ENCODE measurements around the gene ARHGAP1.
"Not testable (repeated sequence)": the region's sequence is repeated elsewhere in the genome, so short reads cannot be mapped to it uniquely, and the experiment has no call there.

Gene ARHGAP1

DNA sequence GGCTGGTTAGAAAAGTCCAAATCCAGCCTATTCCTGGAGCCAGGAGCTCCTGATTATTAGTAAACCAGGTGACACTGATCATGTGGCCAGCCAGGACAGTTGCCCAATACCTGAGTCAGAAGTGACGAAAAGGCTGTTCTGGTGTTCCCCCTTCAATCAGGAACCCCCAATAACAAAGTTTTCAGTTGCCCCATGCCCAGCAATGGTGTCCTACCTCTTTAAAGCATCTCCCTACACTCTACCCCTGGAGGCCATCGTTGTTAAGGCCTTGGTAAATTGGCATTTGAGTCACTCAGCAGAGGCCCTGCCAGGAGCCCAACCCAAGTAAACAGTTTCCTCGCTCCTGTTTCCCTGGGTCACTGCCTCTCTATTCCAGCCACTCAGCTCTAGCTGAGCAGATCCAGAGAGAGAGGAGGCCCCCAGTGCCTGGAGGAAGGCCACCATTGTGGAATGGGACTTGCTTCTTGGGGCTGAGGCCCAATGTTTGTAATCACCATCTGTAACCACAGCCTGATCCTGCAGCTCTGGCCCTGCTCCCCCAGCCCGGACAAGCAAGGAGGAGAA, 25.0 kb downstream of the ARHGAP1 start:
- DNase-seq (ENCODE audit: low read depth in 1 of 2, low spot score in 1 of 2): no peak

DNA sequence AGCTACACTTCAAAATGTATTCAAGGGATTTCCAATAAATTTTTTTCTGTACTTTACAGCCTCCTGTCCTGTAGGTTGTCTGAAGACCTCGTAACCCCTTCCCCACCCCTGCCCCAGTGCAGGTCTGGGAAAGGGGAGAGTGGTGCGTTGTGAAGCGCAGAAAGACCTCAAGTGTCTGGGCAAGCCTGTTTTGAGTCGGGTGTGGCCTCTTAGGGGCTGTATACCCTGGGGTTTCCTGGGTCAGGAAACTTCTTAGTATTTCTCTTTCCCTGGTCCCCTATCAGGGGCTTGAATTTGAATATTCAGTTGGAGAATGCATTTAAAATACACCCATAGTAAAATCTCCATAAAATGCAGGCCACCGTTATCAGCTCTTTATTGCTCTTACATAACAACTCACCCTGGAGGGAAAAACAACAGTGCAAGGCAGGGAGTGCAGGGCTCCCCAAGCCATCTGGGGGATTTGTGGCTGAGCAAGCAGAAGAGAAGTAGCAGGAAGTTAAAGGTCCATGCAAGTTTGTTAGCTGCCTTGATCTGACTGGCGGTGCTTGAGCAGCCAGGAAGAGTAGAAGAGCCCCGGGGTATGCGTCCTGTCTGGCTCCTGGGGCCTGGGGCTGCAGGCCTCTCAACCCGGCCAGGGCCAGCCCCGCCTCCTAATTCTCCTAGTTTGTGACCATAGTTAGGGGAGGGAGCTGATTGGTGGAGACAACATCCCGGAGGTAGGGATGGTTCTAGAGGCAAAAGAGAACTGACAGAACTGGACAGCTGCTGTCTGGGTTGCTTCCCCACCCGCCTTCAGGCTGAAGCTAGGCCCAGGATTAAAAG, 25.7 kb downstream of the ARHGAP1 start:
- no peak for DNase-seq (ENCODE audit: low read depth in 1 of 2, low spot score in 1 of 2)

DNA sequence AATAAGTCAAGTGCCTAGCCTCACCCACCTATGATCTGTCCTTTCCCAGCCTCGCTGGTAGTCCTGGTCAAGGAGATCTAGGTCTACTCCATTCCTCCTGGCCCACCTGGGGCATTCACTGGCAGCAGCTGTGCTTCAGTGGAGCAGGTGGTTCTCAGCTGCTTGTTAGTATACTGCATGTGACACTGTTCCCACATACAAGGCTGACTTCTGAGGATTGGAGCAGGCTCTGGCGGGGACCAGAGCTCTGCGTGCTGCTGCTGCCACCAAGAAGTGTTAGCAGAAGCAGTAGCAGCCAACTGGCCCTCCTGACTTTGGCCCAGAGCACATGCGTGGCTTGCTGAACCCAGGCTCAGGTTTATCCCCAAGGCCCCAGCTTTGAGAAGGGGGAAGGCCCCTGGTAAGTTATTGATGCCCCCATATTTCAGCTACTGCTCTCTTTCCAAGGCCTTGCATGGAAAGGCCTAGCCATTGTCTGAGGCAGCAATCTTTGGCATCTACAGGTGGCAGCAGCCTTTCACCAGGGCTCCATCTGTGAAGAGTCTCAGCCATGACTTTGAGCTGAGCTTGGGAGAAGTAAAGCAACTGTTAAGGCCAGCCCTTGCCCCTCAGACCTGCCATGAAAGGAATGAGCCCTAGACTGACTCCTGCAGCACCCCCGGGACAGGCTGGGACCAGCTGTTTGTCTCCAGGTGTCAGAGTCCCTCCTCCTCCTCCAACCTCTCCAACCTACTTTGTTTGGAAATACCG, 26.5 kb downstream of the ARHGAP1 start:
- DNase-seq (ENCODE audit: low read depth in 1 of 2, low spot score in 1 of 2): no peak

DNA sequence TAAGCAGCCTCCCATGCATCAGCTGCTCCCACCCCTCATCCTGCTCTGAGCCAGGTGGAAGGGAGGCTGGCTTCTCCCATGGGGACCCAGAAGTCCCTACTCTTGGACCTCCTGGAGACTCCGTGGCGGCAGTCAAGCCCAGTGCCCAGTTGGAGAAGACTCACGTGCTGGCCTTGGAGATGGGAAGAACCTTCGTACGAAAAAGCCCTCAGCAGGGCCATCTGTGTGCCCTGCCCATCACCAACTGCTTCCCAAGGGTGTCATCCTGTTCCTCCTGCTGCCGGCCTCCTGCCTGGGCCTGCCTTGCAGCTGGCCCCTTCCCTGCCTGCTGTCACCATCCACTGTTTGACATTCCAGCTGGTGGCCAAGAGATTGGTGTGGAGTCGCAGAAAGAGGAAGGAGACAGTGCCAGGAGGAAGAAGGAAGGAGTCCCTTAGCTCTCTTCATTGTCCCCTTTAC, 28.0 kb downstream of the ARHGAP1 start:
- DNase-seq (ENCODE audit: low read depth in 1 of 2, low spot score in 1 of 2): no peak

DNA sequence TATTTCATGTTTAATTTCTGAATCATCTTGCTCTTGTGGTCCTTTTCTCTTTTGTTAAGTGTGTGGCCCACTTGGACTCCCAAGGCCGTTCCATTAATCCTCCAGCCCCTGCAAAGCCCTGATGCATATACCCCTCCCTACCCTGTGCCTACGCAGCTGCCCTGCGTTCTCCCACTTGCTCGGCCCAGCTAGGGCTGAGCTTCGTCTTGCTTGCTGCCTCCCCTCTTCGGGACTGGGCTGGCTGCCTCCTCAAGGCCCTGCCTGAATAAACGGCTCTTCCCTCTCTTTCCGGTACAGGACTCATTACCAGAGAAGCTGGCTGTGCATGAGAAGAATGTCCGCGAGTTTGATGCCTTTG, 28.5 kb downstream of the ARHGAP1 start:
- DNase-seq (ENCODE audit: low read depth in 1 of 2, low spot score in 1 of 2): no peak

GRCh38 chr11:46670521-46670920, 29.9 kb downstream of the ARHGAP1 start:
- DNase-seq (ENCODE audit: low read depth in 1 of 2, low spot score in 1 of 2): not testable (repeated sequence)

- DNase-seq (ENCODE audit: low read depth in 1 of 2, low spot score in 1 of 2): no peak
Measured at GRCh38 chr11:46669711-46670139, 30.7 kb downstream of the ARHGAP1 start.

DNA sequence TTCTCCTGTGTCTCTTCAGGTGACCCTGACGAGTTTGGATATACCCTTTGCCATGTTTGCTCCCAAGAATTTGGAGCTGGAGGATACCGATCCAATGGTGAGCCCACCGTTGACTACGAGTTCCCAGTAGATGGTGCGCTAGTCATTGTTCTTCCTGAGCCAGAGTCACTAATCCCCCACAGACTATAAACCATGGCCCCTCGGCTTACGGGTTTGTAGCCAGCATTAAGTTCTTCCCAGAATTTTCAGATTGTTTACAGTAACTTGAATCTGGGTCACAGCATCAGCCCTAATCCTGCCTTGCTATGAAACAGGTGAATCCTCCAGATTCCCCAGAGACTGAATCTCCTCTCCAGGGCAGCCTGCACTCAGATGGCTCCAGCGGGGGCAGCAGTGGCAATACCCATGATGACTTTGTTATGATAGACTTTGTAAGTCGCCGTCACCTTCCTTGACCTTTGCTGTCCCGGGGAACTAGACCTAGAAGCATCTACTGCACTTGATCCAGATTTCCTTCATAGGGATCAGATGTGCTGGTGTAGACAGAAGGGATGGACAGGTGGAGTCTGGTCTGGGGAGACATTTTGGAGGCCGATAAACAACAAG, 31.8 kb downstream of the ARHGAP1 start:
- no peak for DNase-seq (ENCODE audit: low read depth in 1 of 2, low spot score in 1 of 2)

- DNase-seq (ENCODE audit: low read depth in 1 of 2, low spot score in 1 of 2): no peak
Measured at GRCh38 chr11:46667043-46667481, 33.4 kb downstream of the ARHGAP1 start.

DNA sequence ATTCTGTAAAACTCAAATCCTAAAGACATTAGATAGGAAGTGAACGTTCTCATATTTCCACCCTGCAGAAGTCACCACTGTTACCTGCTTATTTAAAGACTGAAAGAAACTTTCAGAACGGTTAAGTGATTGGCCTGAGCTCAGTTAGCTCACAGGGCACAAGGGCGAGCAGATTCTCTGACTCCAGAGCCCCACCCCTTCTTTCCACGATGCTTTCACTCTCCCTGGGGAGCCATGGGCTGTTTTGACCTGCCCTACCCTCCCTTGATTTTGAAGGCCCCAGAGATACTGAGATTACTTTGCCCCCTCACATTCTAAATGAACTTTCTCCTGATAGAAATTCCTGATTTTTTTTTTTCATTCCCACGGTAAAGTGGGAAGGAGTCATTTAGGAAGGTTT, 33.9 kb downstream of the ARHGAP1 start:
- DNase-seq (ENCODE audit: low read depth in 1 of 2, low spot score in 1 of 2): no peak

- no peak for DNase-seq (ENCODE audit: low read depth in 1 of 2, low spot score in 1 of 2)
Measured at GRCh38 chr11:46665356-46665755, 35.1 kb downstream of the ARHGAP1 start.

GRCh38 chr11:46664612-46665011, 35.8 kb downstream of the ARHGAP1 start:
- DNase-seq (ENCODE audit: low read depth in 1 of 2, low spot score in 1 of 2): no peak

GRCh38 chr11:46663277-46663940, 37.0 kb downstream of the ARHGAP1 start:
- no peak for DNase-seq (ENCODE audit: low read depth in 1 of 2, low spot score in 1 of 2)

DNA sequence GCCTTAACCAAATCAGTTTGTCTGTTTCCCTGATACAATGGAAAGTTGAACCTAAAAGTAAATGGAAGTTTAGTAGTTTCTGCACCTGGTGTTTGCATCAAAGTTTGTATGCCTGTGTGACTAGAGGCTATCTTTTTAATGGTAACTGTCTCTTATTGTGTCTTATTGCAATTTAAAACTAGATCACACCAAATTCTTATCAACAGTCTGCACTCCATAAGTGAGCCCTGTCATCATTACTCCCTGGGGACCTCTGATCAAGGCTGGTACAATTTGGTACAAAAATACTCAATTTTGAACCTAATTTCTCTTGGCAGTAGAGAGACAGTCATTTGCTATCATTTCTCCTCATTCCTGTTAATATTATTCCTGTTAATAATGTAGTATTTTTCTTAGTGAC, 38.1 kb downstream of the ARHGAP1 start:
- no peak for DNase-seq (ENCODE audit: low read depth in 1 of 2, low spot score in 1 of 2)

DNA sequence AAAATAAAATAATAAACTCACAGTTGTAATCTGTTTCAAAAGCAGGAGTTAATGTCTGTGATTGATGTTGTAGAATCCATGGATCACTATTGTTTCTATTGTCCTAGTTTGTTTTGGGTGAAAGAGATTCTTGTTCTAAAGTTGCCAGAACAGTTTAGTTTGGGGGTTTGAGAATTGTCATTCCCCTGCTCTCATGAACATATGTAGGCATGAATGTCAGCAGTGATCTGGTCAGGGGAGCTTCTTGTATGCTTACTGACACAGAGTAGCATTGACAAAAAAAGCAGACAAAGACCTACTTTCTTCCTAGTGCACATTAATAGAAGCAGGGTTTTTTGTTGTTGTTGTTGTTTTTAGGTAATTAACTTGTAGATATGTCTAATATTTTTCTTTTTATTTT, 38.6 kb downstream of the ARHGAP1 start:
- no peak for DNase-seq (ENCODE audit: low read depth in 1 of 2, low spot score in 1 of 2)

DNA sequence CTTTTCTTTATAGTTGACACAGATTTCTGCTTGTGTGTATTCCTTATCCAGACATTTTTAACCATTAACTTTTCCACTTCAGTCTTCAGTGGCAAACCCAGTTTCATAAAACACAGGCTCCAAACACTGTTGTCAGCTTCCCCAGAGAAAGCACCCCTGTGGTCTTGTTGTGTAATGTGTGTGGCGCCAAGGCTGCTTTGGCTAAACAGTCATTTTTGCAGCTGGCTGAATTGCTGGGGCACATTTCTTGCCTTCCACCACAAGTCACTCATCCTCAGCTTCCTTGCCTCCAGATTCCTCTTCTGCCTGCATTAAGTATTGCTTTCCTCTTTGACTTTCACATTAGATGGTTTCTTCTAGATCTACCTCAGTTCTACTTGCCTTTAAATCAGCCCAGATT, 40.5 kb downstream of the ARHGAP1 start:
- DNase-seq (ENCODE audit: low read depth in 1 of 2, low spot score in 1 of 2): no peak

DNA sequence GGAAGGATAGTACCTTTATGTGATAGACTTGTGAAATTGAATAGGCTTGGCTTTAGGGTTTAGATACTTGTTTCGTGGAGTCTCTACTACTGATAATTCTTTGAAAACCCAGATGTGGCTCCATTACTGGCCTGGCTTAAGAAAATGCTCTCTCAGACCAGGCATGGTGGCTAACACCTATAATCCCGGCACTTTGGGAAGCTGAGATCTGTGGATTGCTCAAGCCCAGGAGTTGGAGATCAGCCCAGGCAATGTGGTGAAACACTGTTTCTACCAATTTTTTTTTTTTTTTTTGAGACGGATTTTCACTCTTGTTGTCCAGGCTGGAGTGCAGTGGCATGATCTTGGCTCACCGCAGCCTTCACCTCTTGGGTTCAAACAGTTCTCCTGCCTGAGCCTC, 42.2 kb downstream of the ARHGAP1 start:
- DNase-seq (ENCODE audit: low read depth in 1 of 2, low spot score in 1 of 2): no peak

DNA sequence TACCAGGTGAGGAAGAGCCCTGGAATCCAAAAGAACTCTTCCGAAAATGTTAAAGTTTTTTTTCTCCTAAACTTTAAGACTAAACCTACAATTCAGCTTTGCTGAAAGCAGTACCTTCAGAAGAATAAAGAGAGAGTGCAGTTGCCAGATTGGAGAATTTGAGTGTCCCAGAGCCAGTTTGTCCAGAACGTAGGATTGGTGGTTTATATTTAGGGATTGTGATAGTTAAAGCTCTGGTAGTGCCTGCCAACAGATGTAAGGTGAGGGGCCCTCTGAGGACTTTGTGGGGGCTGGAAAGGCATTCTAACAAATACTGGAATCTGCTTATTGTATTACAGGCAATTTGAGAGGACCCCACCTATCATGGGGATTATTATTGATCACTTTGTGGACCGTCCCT, 43.2 kb downstream of the ARHGAP1 start:
- no peak for DNase-seq (ENCODE audit: low read depth in 1 of 2, low spot score in 1 of 2)

DNA sequence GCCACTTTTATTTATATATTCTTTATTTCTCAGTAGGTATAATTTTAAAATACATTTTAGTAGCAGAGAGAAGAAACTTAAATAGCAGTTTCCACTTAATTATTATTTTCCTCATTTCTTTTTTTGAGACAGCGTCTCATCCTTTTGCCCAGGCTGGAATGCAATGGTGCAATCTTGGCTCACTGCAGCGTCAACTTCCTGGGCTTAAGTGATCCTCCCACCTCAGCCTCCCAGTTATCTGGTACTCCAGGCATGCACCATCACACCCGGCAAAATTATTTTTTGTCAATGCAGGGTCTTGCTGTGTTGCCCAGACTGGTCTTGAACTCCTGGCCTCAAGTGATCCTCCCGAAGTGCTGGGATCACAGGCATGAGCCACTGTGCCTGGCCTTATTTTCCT, 44.8 kb downstream of the ARHGAP1 start:
- DNase-seq (ENCODE audit: low read depth in 1 of 2, low spot score in 1 of 2): no peak

- no peak for DNase-seq (ENCODE audit: low read depth in 1 of 2, low spot score in 1 of 2)
Measured at GRCh38 chr11:46649180-46649738, 51.2 kb downstream of the ARHGAP1 start.

DNA sequence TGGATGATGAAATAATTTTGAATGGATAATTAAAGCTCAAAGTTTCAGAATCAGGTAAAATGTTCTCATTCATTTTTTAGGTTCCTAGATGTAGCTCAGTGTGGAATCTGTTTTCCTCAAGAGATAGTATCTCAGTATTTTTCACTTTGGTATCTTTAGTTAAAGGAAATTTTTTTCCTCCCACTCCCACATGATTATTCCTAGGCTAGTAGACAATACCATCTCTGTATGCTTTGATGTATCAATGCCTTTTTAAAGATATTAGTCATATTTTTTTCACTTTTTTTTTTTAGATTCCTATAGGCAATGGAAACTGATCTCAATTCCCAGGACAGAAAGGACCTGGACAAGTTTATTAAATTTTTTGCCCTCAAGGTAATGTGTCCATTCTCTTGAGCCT, 56.4 kb downstream of the ARHGAP1 start:
- DNase-seq (ENCODE audit: low read depth in 1 of 2, low spot score in 1 of 2): no peak
